VCaP (cell line): Measurements from ENCODE around the gene SLC7A8.

Source experiments
- H3K27ac ChIP-seq: fragments of 450-650 bp; 2 replicates; pipeline ENCODE4 v1.5.1; 2017
- TF ChIP-seq, protein P1 (sequence below): fragments of 450-650 bp; conservative IDR thresholded peaks from 2 replicates; pipeline ENCODE4 v1.5.1; 2017; ENCODE audit warnings: mild to moderate bottlenecking, moderate library complexity

Gene SLC7A8

DNA sequence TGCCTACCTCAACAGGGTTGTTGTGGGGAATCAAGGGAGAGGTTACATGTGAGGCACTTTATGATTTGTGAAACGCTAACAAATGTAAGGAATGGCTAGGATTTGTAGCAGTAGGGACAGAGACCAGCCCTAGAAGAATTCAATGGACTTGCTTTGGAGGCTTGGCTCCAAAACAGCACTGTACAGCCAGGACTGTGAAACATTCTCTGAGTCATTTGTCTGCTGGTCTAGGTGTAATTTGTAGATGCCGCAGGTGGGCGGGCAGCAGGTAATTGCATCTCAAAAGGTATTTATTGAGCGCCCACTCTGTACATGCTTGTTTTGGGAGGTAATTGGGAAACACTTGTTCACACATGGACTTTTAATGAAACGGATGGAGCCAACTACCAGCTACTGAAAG, 11.4 kb downstream of the SLC7A8 start:
- TF ChIP-seq, protein P1, sequence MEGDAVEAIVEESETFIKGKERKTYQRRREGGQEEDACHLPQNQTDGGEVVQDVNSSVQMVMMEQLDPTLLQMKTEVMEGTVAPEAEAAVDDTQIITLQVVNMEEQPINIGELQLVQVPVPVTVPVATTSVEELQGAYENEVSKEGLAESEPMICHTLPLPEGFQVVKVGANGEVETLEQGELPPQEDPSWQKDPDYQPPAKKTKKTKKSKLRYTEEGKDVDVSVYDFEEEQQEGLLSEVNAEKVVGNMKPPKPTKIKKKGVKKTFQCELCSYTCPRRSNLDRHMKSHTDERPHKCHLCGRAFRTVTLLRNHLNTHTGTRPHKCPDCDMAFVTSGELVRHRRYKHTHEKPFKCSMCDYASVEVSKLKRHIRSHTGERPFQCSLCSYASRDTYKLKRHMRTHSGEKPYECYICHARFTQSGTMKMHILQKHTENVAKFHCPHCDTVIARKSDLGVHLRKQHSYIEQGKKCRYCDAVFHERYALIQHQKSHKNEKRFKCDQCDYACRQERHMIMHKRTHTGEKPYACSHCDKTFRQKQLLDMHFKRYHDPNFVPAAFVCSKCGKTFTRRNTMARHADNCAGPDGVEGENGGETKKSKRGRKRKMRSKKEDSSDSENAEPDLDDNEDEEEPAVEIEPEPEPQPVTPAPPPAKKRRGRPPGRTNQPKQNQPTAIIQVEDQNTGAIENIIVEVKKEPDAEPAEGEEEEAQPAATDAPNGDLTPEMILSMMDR, result no peak
- H3K27ac ChIP-seq, result no peak overlapping the region

GRCh38 chr14:23171222-23171975, 12.1 kb downstream of the SLC7A8 start:
- TF ChIP-seq, protein P1, result no peak
- no peak overlapping the region for H3K27ac ChIP-seq

DNA sequence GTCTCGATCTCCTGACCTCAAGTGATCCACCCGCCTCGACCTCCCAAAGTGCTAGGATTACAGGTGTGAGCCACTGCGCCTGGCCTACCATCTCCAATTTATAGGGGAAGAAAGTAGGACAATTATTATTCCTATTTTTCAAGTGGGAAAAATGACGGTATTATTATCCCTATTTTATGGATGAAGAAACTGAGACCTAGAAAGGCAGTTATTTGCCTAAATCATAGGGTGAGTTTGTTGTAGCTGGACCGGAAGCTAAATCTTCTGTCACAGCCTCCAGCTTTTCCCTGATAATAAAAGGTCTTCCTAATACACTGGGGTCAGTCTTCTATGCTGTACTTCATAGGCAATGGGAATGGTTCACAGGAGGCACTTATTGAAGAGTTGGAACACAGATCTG, 13.8 kb downstream of the SLC7A8 start:
- peak overlapping the region; percentile 80 for H3K27ac ChIP-seq
- TF ChIP-seq, protein P1, result no peak

DNA sequence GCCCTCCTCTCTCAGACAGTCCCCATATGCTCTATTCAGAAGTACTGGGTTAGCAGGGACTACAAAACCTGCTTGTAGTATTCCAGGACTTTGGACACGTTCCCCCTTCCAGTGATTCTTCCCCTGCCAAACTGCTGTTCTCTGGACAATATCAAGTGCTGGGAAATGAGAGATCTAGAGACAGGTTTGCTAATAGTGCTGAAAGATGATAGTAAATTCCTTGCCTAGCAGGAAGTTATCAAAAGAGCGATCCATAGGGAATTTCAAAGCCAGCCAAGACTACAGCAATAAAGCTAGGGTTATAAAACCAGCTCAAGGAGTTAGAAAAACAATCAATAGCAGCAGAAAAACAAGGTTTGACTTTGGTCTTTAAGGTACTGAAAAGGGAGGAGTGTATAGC, 15.2 kb downstream of the SLC7A8 start:
- TF ChIP-seq, protein P1, result no peak
- H3K27ac ChIP-seq, result peak overlapping the region; percentile 80

GRCh38 chr14:23167116-23167847, 16.2 kb downstream of the SLC7A8 start:
- peak overlapping the region; percentile 80 for H3K27ac ChIP-seq
- TF ChIP-seq, protein P1, result no peak

GRCh38 chr14:23164949-23165348, 18.5 kb downstream of the SLC7A8 start:
- no peak overlapping the region for H3K27ac ChIP-seq
- TF ChIP-seq, protein P1, result no peak

DNA sequence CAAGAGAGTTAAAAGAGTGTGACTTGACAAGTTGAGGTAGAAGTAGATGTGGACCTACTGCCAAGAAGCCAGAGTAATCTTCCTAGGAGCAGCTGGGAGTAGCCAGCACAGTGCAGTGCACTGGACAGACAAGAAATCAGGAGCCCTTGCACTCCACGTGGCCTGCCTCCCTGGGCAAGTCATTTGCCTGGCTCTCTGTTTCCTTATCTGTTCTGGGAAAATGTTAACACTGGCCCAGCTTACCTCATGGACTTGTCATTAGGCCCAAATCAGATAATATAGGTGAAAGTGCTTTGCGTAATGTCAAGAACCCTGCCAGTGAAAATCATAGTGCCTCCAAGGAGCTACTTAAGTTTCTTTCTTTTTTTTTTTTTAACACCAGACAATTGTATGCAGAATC, 19.2 kb downstream of the SLC7A8 start:
- TF ChIP-seq, protein P1, result no peak
- no peak overlapping the region for H3K27ac ChIP-seq
